Measurements from ENCODE around the gene AHNAK. TPM values are rescaled to one million over a fixed set of nuclear protein-coding genes. Genes with fewer than 3 reads are reported as not detected.
"Not testable (repeated sequence)": the region's sequence is repeated elsewhere in the genome, so short reads cannot be mapped to it uniquely, and the experiment has no call there.

Gene AHNAK
- total RNA-seq, 1 donor from 2014 or later = 562 TPM

GRCh38 chr11:62553080-62553838, 6.7 kb upstream of the AHNAK start:
- DNase-seq (ENCODE audit: extremely low read depth, low read depth, low spot score) = peak; percentile 91

- no peak for DNase-seq (ENCODE audit: extremely low read depth, low read depth, low spot score)
Observed at GRCh38 chr11:62552485-62553079, 6.0 kb upstream of the AHNAK start.

DNA sequence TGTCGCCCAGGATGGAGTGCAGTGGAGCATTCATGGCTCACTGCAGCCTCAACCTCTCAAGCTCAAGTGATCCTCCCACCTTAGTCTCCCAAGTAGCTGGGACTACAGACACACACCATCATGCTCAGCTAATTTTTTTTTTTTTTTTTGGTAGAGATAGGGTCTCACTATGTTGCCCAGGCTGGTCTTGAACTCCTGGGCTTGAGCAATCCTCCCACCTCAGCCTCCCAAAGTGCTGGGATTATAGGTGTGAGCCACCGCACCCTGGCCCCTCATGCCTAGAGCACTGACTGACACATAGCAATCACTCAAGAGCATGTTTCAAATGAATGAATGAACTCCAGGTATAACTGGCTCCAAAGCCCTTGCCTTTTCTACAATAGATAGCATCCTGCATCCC, 3.9 kb upstream of the AHNAK start:
- not testable (repeated sequence) for DNase-seq (ENCODE audit: extremely low read depth, low read depth, low spot score)

DNA sequence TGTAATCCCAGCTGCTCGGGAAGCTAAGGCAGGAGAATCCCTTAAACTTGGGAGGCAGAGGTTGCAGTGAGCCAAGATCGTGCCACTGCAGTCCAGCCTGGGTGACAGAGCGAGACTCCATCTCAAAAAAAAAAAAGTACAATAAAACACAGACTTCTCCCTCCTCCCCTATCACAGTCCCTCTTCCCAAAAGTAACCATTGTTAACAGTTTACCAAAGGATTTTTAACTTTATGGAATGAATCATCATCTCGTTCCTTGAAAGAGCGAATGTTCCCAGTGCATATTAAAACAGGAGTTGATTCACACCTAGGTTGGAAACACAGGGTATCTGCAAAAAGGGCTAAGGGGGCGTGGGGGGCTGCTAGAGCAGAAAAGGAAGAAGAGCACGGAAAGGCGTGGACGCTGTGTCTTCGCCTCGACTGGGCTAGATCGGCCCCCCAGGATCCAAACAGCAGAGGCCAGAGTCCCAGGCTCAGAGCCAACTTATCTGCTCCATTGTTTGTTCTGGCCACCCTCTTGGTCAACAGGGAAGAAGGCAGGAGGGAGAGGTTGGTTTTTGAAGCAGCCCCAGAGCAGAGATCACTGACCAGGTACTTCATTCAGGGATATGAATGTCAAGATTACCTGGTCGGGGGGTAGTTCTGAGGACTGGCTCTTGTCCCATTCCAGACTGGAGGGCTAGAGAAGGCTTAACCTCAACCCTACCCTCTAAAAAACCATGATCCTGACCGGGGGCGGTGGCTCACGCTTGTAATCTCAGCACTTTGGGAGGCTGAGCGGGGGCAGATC, 2.1 kb upstream of the AHNAK start:
- no peak for DNase-seq (ENCODE audit: extremely low read depth, low read depth, low spot score)

DNA sequence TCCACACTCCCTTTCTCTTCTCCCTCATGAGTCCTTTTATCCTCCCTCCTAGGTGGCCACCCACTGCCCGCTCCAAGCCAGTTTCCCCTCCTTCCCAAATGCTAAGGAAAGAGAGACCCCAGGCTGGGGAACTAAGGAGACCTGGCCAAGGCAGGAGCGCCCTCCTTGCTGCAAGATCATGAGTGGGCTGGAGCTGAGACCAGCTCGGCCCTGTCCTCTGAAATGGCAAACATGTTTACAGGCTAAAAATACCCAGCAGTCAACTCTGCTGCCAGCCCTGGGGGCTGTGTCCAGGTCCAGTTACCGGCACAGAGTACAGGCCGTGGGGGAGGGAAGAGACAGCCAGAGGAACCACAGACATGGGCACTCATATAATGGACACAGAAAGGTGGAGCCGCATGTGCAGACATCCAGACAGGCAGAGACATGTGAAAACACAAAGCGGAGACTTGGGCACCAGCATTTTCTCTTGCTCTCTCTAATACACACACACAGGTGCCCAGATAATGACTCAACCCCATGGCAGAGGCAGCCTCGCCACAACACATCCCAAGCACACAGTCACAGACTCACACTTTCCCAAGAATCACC, 1.2 kb upstream of the AHNAK start:
- no peak for DNase-seq (ENCODE audit: extremely low read depth, low read depth, low spot score)

- no peak for DNase-seq (ENCODE audit: extremely low read depth, low read depth, low spot score)
Observed at GRCh38 chr11:62546929-62547625, 471 bp upstream of the AHNAK start.

DNA sequence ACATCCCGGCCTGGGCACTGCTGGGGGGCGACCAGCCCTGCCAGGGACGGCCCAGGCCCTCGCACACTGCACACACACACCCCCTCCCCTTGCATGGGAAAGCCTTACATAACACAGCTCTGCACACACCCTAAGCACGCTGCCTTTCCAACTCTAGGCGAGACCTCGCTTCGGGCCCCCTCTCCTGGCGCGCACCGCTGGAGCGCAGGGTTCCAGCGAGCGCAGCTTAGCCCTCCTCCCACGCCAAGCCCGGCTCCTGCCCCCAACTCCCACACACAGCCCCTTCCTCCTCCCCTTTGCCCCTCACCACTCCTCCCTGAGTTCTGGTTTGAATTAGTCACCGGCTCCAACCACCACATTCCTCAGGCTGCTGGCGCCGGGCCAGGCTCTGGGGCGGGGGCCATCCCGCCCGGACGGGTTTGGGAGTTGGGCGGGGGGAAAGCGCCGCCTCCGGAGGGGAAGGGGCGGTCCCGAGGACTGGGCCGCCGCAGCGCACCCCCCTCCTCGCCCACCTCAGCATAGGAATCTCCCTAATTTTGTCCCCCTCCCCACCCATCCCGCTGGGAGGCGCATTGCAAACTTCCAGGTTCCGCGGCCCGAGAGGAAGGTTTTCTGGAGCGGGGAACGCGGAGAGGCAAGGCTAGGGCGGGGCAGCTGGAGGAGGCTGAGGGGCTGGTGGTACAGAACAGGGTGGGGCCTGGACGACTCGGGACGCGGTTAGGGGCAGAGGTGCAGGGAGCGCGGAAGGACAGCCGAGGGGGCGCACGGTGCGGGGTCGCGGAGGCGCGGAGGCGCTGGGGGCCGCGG, 966 bp downstream of the AHNAK start:
- DNase-seq (ENCODE audit: extremely low read depth, low read depth, low spot score) = no peak

DNA sequence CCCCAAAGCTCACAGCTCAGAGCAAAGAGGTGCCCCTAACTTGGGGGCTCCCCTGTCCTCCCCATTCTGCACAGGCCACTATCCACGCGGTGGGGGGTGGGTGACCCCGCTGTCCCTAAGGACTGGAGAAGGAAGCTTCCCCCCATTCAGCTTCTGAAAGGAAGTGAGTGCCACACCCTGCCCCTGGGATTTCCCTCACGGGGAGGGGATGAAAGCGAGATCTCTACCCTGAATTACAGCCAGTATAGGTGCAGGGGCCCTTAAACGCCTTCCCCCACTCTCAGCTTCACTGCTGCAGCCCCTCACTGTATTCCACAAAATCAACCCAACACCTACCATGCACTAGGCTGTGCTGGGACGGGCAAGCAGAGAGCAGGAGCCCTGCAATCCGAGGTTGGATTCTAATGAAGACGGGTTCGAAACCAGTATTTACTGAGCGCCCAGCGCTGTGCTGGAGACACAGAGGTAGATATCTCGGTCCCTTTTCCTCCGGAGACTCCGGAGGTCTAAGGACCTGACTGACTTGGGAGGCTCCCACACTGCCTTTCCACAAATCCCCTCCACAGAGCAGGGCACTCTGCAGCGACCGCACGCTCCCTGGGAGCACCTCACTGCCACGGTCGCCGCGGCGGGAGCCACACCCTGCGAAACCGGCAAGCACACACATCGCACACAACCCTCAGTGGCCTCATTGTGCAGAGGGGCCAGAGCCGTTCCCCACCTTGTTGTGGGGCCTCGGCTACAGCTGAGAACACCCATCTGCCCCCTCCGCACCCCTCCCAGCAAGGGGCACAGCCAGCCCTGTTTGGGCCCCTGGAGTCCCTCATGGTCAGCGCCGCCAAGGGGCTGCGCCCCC, 1.8 kb downstream of the AHNAK start:
- DNase-seq (ENCODE audit: extremely low read depth, low read depth, low spot score) = no peak

DNA sequence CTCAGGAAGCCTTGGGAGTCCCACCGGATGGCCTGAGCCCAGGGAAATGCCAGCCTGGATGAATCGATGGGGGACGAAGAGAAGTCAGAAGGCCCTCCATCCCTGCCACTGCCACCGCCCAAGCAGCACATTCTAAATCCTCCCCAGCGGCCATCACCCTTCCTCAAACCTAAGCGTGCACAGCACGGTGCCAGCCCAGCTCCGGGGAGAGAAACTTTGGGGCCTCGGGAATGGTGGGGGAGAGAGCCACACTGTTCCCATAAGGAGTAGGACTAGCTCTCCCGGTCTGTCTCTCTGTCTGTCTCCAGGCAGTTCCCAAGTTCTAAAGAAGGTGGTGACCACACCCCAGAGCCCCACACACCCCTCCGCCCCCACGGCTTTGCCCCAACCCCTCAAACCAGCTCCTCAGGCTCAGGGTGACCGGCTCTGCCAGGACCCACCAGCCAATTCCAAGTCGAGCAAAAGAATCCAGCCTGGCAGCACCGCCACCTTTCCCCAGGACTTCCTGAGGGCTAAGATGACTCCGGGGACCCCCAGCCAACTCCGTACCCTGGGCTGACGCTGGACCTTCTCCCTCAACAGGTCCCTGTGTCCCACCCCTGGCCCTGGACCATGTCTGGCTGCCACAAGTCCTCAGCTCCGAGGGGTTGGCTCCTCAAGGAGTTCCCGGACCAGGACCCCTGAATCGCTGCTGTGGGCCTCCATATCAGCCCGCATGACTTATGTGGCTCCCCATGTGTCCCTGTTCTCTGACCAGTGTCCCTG, 2.7 kb downstream of the AHNAK start:
- DNase-seq (ENCODE audit: extremely low read depth, low read depth, low spot score) = no peak

DNA sequence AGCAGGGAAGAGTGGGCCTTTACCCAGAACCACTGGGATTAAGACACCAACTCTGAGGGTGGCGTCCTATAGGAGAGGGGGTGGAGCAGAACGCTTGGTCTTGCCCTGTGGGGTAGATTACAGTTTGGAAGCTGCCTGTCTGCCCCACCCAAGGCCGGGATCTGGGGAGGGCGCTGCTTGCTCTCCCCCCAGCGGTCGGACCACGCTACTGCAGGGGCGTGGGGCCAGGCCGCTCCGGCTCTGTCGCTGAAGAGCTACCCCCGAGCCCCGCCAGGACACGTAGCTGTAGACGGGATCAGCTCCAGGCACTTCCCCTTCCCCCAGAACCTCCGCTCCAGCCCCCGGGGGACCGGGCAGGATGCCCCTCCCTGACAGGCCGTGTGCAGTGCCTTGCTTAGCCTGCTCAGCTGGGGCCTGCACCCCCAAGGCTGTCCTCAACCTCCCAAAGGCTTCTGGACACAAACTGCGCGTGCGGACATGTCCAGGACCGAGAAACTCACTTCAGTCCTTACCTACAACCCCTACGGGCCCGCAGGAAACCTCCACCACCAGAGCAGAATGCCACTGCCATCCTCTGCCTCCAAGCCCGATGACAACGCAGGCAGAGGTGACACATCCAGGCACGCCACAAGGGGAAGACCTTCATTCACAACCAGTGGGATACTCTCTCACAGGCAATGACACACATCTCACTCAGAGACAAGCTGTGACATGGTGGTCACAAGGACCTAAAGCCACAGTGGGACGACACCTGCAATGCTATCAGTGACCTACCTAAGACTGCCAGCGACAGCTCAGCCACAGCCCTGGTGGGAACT, 3.6 kb downstream of the AHNAK start:
- no peak for DNase-seq (ENCODE audit: extremely low read depth, low read depth, low spot score)

DNA sequence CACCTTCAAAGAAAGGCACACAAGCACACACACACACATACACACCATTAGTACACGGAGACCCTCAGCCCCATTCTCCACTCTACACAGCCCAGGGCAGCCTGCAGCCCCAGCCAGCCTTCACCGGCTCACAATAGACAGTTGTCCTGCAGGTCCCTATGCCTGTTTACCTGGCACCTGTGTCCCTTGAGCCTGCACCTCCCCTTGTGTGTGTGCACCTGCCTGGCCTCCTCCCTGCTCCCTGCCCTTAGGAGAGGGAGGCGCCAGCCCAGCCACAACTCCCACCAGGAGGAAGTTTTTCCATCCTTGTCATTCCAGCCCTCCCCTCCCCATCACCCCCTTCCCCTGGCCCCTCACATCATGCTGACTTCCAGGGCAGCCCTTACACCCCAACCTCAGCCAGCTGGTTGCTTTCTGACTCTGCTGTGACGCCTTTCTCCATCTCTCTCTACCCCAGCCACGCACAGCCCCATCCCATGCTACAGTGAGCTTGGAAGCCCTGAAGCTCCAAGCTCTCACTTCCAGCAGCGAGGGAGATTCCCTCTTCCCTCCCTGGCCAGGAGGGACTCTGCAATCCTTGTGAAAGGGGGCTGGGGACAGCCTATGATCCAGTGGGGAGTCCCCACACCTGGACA, 4.4 kb downstream of the AHNAK start:
- no peak for DNase-seq (ENCODE audit: extremely low read depth, low read depth, low spot score)

- no peak for DNase-seq (ENCODE audit: extremely low read depth, low read depth, low spot score)
Observed at GRCh38 chr11:62540804-62541701, 5.6 kb downstream of the AHNAK start.

GRCh38 chr11:62539238-62539925, 7.2 kb downstream of the AHNAK start:
- DNase-seq (ENCODE audit: extremely low read depth, low read depth, low spot score) = no peak

DNA sequence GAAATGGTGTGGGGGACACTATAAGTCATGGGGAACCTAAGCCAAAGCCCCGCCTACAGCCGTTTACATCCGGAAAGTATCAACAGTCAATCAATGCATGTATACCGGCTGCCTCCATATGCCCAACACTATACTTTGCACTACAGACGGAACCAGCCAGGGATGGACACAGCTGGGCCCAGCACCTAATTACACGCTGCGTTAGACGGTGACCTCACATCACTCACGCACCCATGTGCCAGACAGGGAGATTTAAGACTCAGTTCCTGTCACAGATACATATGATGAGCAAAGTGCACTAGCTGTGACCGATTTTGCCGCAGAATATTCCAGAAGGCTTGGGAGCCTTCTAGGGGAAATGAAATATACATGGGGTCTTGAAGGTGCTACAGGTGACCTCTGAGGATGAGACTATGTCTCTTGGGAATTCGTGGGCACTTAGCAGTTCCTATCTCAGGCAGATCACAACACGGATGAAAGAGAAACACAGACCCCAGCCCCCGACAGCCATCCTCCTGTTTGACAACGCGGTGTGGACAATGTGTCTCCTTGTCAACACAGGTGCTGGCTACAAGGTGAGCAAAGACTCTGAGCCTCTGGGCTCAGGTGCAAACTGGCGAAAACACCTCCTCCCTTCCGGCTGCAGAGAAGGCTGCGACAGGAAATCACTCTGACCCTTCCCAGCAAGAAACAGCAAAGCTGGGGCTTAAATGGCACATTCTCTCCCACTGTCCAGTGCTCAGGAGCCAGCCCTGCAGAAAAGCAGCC, 8.0 kb downstream of the AHNAK start:
- DNase-seq (ENCODE audit: extremely low read depth, low read depth, low spot score) = no peak

Measured in glomerular endothelial cell (primary cell).